Renal cortex interstitium (tissue), 11 donors: ENCODE results near the gene XXYLT1. TPM values are rescaled to one million over a fixed set of nuclear protein-coding genes. Genes with fewer than 3 reads are reported as not detected.

Experiments
- DNase-seq, 11 donors: peaks; one replicate each; pipeline ENCODE4 v3.0.0-alpha.2; 2013; ENCODE audit warnings: low read depth in 9 of 11, low spot score in 4 of 11; ENCODE audit errors: extremely low read depth in 1 of 11
- polyA plus RNA-seq, 3 donors: library from polyadenylated mRNA; unstranded; fragments of 120-200 nt; gene quantifications; one replicate each; pipeline ENCODE4 v1.2.1, GENCODE V29; 2013; ENCODE audit not compliant: insufficient read length in 3 of 3

The XXYLT1 gene
- polyA plus RNA-seq, 3 donors = 27.3 to 35.5 (median 27.8) TPM

DNA sequence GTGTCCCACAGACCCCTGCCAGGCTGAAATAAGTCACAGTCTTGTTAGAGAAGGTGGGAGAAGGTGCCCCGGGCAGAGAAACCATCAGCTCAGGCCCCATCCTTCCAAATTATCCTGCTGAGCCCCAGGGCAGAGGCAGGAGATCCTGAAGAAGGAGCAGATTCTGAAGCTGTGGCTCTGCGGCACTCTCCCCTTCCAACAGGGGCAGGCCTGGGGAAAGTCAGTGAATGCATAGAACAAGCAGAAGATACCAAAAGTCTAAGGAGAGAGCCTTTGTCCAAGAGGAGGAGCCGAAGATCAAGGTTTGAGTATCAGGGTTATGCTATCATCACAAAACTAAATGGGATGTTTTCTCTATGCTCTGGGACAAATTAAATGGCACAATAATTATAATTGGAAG is 249.3 kb downstream of the XXYLT1 start:
- DNase-seq = no peak

DNA sequence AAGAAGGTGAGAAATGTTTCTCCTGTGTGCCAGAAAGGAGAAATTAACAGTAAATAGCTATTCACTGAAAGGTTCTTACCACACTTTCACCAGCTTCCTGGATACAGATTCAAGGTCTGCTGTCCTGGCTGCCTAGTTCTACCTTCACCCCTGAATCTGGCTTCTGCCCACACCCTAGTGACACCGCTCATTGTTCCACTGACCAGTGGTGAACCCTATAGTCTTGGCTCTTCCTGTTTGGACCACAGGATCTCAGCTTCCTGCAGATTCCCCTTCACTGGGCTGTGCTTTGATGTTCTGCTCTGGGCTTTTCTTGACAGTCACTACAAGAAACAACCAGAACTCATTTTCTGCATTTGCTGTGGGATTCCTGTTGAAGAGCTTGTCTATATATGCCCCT is 250.0 kb downstream of the XXYLT1 start:
- no peak for DNase-seq

DNA sequence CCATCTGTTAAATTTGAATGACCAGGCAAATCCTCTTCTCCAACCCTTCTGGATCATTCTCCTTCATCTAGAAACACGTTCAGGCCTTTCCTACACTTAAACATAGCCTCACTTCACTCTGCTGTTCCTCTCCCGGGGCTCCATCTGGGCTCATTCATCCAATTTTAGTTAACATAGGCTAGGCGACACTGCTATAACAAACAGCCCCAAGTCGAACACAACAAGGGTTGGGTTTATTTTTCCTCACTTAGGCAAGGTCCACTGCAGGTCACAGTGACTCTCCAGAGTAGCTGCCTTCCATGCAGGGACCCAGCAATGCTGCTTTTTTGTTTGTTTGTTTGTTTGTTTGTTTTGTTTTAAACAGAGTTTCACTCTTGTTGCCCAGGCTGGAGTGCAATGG is 250.8 kb downstream of the XXYLT1 start:
- DNase-seq = no peak

DNA sequence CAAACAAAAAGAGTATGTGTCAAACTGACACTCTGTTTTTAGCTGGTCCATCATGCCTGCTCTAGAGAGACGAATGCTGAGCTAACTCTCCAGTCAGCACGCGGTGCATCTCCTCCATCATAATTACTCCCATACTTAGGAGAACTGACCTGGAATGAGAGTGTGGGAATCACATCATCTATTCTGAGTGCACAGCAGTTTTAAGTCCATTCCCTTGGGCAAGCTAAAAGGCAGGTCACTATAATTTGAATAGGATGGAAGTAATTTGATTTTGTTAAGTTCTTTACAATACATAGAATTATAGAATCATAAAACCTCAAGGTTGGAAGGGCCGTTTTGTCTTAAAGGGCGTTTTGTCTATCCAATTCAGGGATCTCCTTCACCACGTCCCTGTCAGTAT is 251.6 kb downstream of the XXYLT1 start:
- no peak for DNase-seq

Other genes with a start within 250 kb of the XXYLT1 start
- 10 to 100 TPM; 32.0 to 37.2 (median 33.8) TPM for gene ACAP2, start 171.9 kb upstream of the XXYLT1 start, polyA plus RNA-seq